Measurements from ENCODE around the gene CDK5RAP2.

Gene CDK5RAP2

GRCh38 chr9:120386390-120387131, 193.4 kb downstream of the CDK5RAP2 start:
- no peaks in the 10 kb centered on the region for H3K27me3 Mint-ChIP-seq
- H3K9me3 Mint-ChIP-seq: no peaks in the 10 kb centered on the region
- no peak overlapping the region for H3K4me3 Mint-ChIP-seq
- no peak for ATAC-seq (replicated peaks)
- H3K27ac Mint-ChIP-seq: no peak overlapping the region
- H3K36me3 Mint-ChIP-seq (ENCODE audit: insufficient read depth): peaks cover 31% of the 10 kb centered on the region
- no peaks in the 10 kb centered on the region for H3K4me1 Mint-ChIP-seq (ENCODE audit: low read depth in 2 of 2)
- no peak for DNase-seq

GRCh38 chr9:120385606-120386389, 194.2 kb downstream of the CDK5RAP2 start:
- no peaks in the 10 kb centered on the region for H3K4me1 Mint-ChIP-seq (ENCODE audit: low read depth in 2 of 2)
- no peaks in the 10 kb centered on the region for H3K27me3 Mint-ChIP-seq
- H3K4me3 Mint-ChIP-seq: no peak overlapping the region
- DNase-seq (no peak), ATAC-seq (replicated peaks) (no peak)
- H3K9me3 Mint-ChIP-seq: no peaks in the 10 kb centered on the region
- H3K36me3 Mint-ChIP-seq (ENCODE audit: insufficient read depth): peaks cover 28% of the 10 kb centered on the region
- no peak overlapping the region for H3K27ac Mint-ChIP-seq

GRCh38 chr9:120384925-120385272, 195.1 kb downstream of the CDK5RAP2 start:
- Mint-ChIP-seq H3K27ac (no peak overlapping the region), H3K36me3 (ENCODE audit: insufficient read depth) (peaks cover 24% of the 10 kb centered on the region), H3K4me1 (ENCODE audit: low read depth in 2 of 2) (no peaks in the 10 kb centered on the region), H3K27me3 (no peaks in the 10 kb centered on the region), H3K4me3 (no peak overlapping the region), H3K9me3 (no peaks in the 10 kb centered on the region)
- ATAC-seq (replicated peaks): no peak
- DNase-seq: no peak

GRCh38 chr9:120383999-120384924, 195.7 kb downstream of the CDK5RAP2 start:
- Mint-ChIP-seq H3K9me3 (peaks cover 0 to under 1% of the 10 kb centered on the region in 2 donors), H3K27ac (no peak overlapping the region)

GRCh38 chr9:120383611-120383998, 196.4 kb downstream of the CDK5RAP2 start:
- Mint-ChIP-seq H3K27ac (no peak overlapping the region), H3K4me1 (ENCODE audit: low read depth in 2 of 2) (no peaks in the 10 kb centered on the region), H3K36me3 (ENCODE audit: insufficient read depth) (peaks cover 12% of the 10 kb centered on the region)

More at GRCh38 chr9:120383999-120384924, 195.7 kb downstream of the CDK5RAP2 start:
- Mint-ChIP-seq H3K4me1 (ENCODE audit: low read depth in 2 of 2) (no peaks in the 10 kb centered on the region), H3K4me3 (no peak overlapping the region), H3K36me3 (ENCODE audit: insufficient read depth) (peaks cover 18% of the 10 kb centered on the region), H3K27me3 (no peaks in the 10 kb centered on the region)
- ATAC-seq (replicated peaks) (no peak), DNase-seq (no peak)

GRCh38 chr9:120382453-120382852, 197.5 kb downstream of the CDK5RAP2 start:
- DNase-seq: no peak
- Mint-ChIP-seq H3K36me3 (ENCODE audit: insufficient read depth) (peaks cover 9% of the 10 kb centered on the region), H3K27me3 (no peaks in the 10 kb centered on the region), H3K9me3 (peaks cover 0 to 1% of the 10 kb centered on the region in 2 donors), H3K4me1 (ENCODE audit: low read depth in 2 of 2) (no peaks in the 10 kb centered on the region), H3K27ac (no peak overlapping the region), H3K4me3 (no peak overlapping the region)
- no peak for ATAC-seq (replicated peaks)

More at GRCh38 chr9:120383611-120383998, 196.4 kb downstream of the CDK5RAP2 start:
- no peaks in the 10 kb centered on the region for H3K27me3 Mint-ChIP-seq
- peaks cover 0 to 1% of the 10 kb centered on the region in 2 donors for H3K9me3 Mint-ChIP-seq
- ATAC-seq (replicated peaks) (no peak), DNase-seq (no peak)
- no peak overlapping the region for H3K4me3 Mint-ChIP-seq

- ATAC-seq (replicated peaks) (no peak), DNase-seq (no peak)
- peaks cover 0 to 1% of the 10 kb centered on the region in 2 donors for H3K9me3 Mint-ChIP-seq
- H3K4me1 Mint-ChIP-seq (ENCODE audit: low read depth in 2 of 2): no peaks in the 10 kb centered on the region
- peaks cover 8% of the 10 kb centered on the region for H3K36me3 Mint-ChIP-seq (ENCODE audit: insufficient read depth)
- no peaks in the 10 kb centered on the region for H3K27me3 Mint-ChIP-seq
- peak overlapping the region in 1 of 2 donors; percentile 36 for H3K27ac Mint-ChIP-seq
- H3K4me3 Mint-ChIP-seq: no peak overlapping the region
Observed at GRCh38 chr9:120381839-120382238, 198.1 kb downstream of the CDK5RAP2 start.

- H3K4me3 Mint-ChIP-seq: no peak overlapping the region
- DNase-seq (no peak), ATAC-seq (replicated peaks) (no peak)
- H3K9me3 Mint-ChIP-seq: peaks cover 0 to 1% of the 10 kb centered on the region in 2 donors
- H3K4me1 Mint-ChIP-seq (ENCODE audit: low read depth in 2 of 2): no peaks in the 10 kb centered on the region
- no peak overlapping the region for H3K27ac Mint-ChIP-seq
- no peaks in the 10 kb centered on the region for H3K27me3 Mint-ChIP-seq
- H3K36me3 Mint-ChIP-seq (ENCODE audit: insufficient read depth): peaks cover 10% of the 10 kb centered on the region
Observed at GRCh38 chr9:120379611-120380010, 200.4 kb downstream of the CDK5RAP2 start.

- no peak overlapping the region for H3K27ac Mint-ChIP-seq
- no peak overlapping the region for H3K4me3 Mint-ChIP-seq
- ATAC-seq (replicated peaks) (no peak), DNase-seq (no peak)
- H3K27me3 Mint-ChIP-seq: no peaks in the 10 kb centered on the region
- no peaks in the 10 kb centered on the region for H3K4me1 Mint-ChIP-seq (ENCODE audit: low read depth in 2 of 2)
- peaks cover 10% of the 10 kb centered on the region for H3K36me3 Mint-ChIP-seq (ENCODE audit: insufficient read depth)
- H3K9me3 Mint-ChIP-seq: peaks cover 0 to 1% of the 10 kb centered on the region in 2 donors
Observed at GRCh38 chr9:120378680-120379079, 201.3 kb downstream of the CDK5RAP2 start.

- no peaks in the 10 kb centered on the region for H3K4me1 Mint-ChIP-seq (ENCODE audit: low read depth in 2 of 2)
- H3K27me3 Mint-ChIP-seq: no peaks in the 10 kb centered on the region
- H3K4me3 Mint-ChIP-seq: no peak overlapping the region
- ATAC-seq (replicated peaks) (no peak), DNase-seq (no peak)
- H3K9me3 Mint-ChIP-seq: peaks cover 0 to 1% of the 10 kb centered on the region in 2 donors
- H3K36me3 Mint-ChIP-seq (ENCODE audit: insufficient read depth): peaks cover 10% of the 10 kb centered on the region
- no peak overlapping the region for H3K27ac Mint-ChIP-seq
Observed at GRCh38 chr9:120377268-120378159, 202.5 kb downstream of the CDK5RAP2 start.

- Mint-ChIP-seq H3K27ac (no peak overlapping the region), H3K9me3 (peaks cover 0 to 1% of the 10 kb centered on the region in 2 donors), H3K27me3 (no peaks in the 10 kb centered on the region), H3K4me1 (ENCODE audit: low read depth in 2 of 2) (no peaks in the 10 kb centered on the region), H3K36me3 (ENCODE audit: insufficient read depth) (peaks cover 10% of the 10 kb centered on the region), H3K4me3 (no peak overlapping the region)
- ATAC-seq (replicated peaks): no peak
- no peak for DNase-seq
Observed at GRCh38 chr9:120376101-120376500, 203.9 kb downstream of the CDK5RAP2 start.

GRCh38 chr9:120375316-120375715, 204.7 kb downstream of the CDK5RAP2 start:
- Mint-ChIP-seq H3K9me3 (peaks cover 0 to 1% of the 10 kb centered on the region in 2 donors), H3K27me3 (no peaks in the 10 kb centered on the region), H3K4me1 (ENCODE audit: low read depth in 2 of 2) (no peaks in the 10 kb centered on the region), H3K36me3 (ENCODE audit: insufficient read depth) (peaks cover 10% of the 10 kb centered on the region), H3K27ac (no peak overlapping the region), H3K4me3 (no peak overlapping the region)
- DNase-seq: no peak
- ATAC-seq (replicated peaks): no peak
